Keratinocyte (primary cell): ENCODE data around the gene POLR2L. TPM values are rescaled to one million over a fixed set of nuclear protein-coding genes. Genes with fewer than 3 reads are reported as not detected.

Source experiments
- DNase-seq: peaks from one replicate; pipeline ENCODE4 v3.0.0-alpha.2; 2011; ENCODE audit warnings: low read depth, missing footprints, low spot score
- FAIRE-seq: peaks from 2 replicates; lab custom pipeline; 2011; peaks lifted over from hg19 to GRCh38; lab: Jason Lieb, UNC
- H2AFZ ChIP-seq: 2 replicates; pipeline ENCODE4 v1.6.0; 2012; ENCODE audit warnings: low read length, control low read depth, inconsistent platforms; ENCODE audit not compliant: control insufficient read depth
- H3K27ac ChIP-seq: 2 replicates; pipeline ENCODE4 v1.5.1; 2011; ENCODE audit warnings: low read length; ENCODE audit not compliant: control insufficient read depth, insufficient read depth
- H3K27me3 ChIP-seq: 3 replicates; pipeline ENCODE4 v1.6.0; 2011; ENCODE audit warnings: low read length; ENCODE audit not compliant: control insufficient read depth, insufficient read depth; ENCODE audit errors: extremely low read depth
- H3K36me3 ChIP-seq, 2 experiments: 2 replicates in 1 of 2; 3 replicates in 1 of 2; pipeline ENCODE4 v1.5.1; 2011; ENCODE audit warnings: low read length in 2 of 2, mild to moderate bottlenecking in 1 of 2; ENCODE audit not compliant: control insufficient read depth in 2 of 2, insufficient read depth in 2 of 2; ENCODE audit errors: extremely low read depth in 1 of 2
- H3K4me1 ChIP-seq: 3 replicates; pipeline ENCODE4 v1.5.1; 2011; ENCODE audit warnings: low read length; ENCODE audit not compliant: control insufficient read depth, insufficient read depth; ENCODE audit errors: extremely low read depth
- H3K4me2 ChIP-seq: 3 replicates; pipeline ENCODE4 v1.6.0; 2011; ENCODE audit warnings: low read depth, low read length; ENCODE audit not compliant: control insufficient read depth, insufficient read depth; ENCODE audit errors: extremely low read depth
- H3K4me3 ChIP-seq, 3 experiments: fragments of 200-600 bp in 1 of 3; sonication (generic) in 1 of 3; 2 replicates in 2 of 3; 3 replicates in 1 of 3; pipeline ENCODE4 v1.5.1; 2011 to 2016; ENCODE audit warnings: low read length in 3 of 3, mild to moderate bottlenecking in 3 of 3, control low read depth in 2 of 3, inconsistent platforms in 1 of 3, low read depth in 1 of 3, mixed read lengths in 1 of 3, mixed run types in 1 of 3, moderate library complexity in 1 of 3; ENCODE audit not compliant: control insufficient read depth in 2 of 3, insufficient read depth in 2 of 3; ENCODE audit errors: extremely low read depth in 1 of 3
- H3K79me2 ChIP-seq: 2 replicates; pipeline ENCODE4 v1.6.0; 2012; ENCODE audit warnings: low read length; ENCODE audit not compliant: control insufficient read depth, insufficient read depth
- H3K9ac ChIP-seq: 3 replicates; pipeline ENCODE4 v1.6.0; 2011; ENCODE audit warnings: low read length; ENCODE audit not compliant: control insufficient read depth, insufficient read depth; ENCODE audit errors: extremely low read depth
- H3K9me1 ChIP-seq: 3 replicates; pipeline ENCODE4 v1.6.0; 2011; ENCODE audit warnings: low read length; ENCODE audit not compliant: control insufficient read depth, insufficient read depth; ENCODE audit errors: extremely low read depth
- H3K9me3 ChIP-seq: 2 replicates; pipeline ENCODE4 v1.5.1; 2012; ENCODE audit warnings: low read depth, low read length; ENCODE audit not compliant: control insufficient read depth
- H4K20me1 ChIP-seq: 3 replicates; pipeline ENCODE4 v1.6.0; 2011; ENCODE audit warnings: low read length; ENCODE audit not compliant: control insufficient read depth, insufficient read depth; ENCODE audit errors: extremely low read depth
- EZH2 ChIP-seq: IDR thresholded peaks from one replicate; pipeline ENCODE4 v1.6.1; 2012; ENCODE audit warnings: inconsistent platforms, mild to moderate bottlenecking, low read length, moderate library complexity
- dilution Hi-C: fragments of 300-500 bp; cut with MboI; formaldehyde crosslinking; loops from one replicate; pipeline ENCODE4 v1.7.0; 2020; ENCODE audit warnings: low sequenced_read_pairs; ENCODE audit not compliant: extremely low pct_ligation_motif_present
- polyA plus RNA-seq, 5 experiments: library from polyadenylated mRNA; depleted of rRNA in 3 of 5; stranded (reverse) in 3 of 5; stranded (forward) in 1 of 5; unstranded in 1 of 5; fragments of >200 nt; gene quantifications; 1 replicate in 1 of 5; 2 replicates in 3 of 5; 3 replicates in 1 of 5; pipeline versions ENCODE4 v1.2.1 to v1.2.3, GENCODE V29; 2011 to 2012; ENCODE audit warnings: missing spikeins in 2 of 5, low read depth in 1 of 5, low replicate concordance in 1 of 5
- TF ChIP-seq, protein P1 (sequence below), 3 experiments: IDR thresholded peaks in 1 of 3; conservative IDR thresholded peaks in 1 of 3; optimal IDR thresholded peaks in 1 of 3; 2 replicates in 2 of 3; 3 replicates in 1 of 3; pipeline versions ENCODE3 to v1.5.1; 2011; ENCODE audit warnings: low read length in 3 of 3, mild to moderate bottlenecking in 3 of 3, moderate library complexity in 2 of 3, control low read depth in 1 of 3, inconsistent platforms in 1 of 3; ENCODE audit not compliant: insufficient read depth in 2 of 3; ENCODE audit errors: extremely low read depth in 1 of 3

Gene POLR2L
- polyA plus RNA-seq, 1 donor (not counting 4 experiments of a cell fraction or from before 2014, with no cell fraction given) = 145 TPM

DNA sequence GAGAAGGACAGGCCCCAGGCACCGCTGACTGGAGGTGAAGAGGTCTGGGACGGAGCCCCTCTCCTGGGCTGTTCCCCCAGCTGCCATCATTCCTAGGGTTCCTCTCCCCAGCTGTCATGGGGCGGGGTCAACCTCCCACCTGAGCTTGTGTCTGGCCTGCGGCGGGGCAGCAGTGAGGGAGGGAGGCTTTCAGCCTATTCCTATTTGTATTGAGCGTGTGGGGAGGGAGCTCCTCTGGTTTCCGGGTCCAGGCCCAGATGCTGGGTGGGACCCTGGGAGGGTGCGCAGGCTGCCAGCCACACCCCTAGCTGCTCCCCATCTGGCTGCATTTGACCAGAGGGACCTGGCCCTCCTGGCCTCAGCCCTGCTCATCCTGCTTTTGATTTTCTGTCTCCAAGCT, 14.1 kb upstream of the POLR2L start:
- no peak overlapping the region for H2AFZ ChIP-seq
- peaks cover 10% of the 10 kb centered on the region for H4K20me1 ChIP-seq
- dilution Hi-C loops = no loop called here
- no peak overlapping the region for H3K4me2 ChIP-seq
- H3K4me3 ChIP-seq = no peak overlapping the region
- no peaks in the 10 kb centered on the region for H3K27me3 ChIP-seq
- H3K79me2 ChIP-seq = no peaks in the 10 kb centered on the region
- DNase-seq = no peak
- peaks cover 4% of the 10 kb centered on the region for H3K4me1 ChIP-seq
- H3K9me1 ChIP-seq = no peaks in the 10 kb centered on the region
- peaks cover 3 to 8% of the 10 kb centered on the region in 2 experiments for H3K36me3 ChIP-seq
- H3K9me3 ChIP-seq = no peaks in the 10 kb centered on the region
- no peak overlapping the region for H3K27ac ChIP-seq
- no peak for FAIRE-seq
- TF ChIP-seq EZH2 = no peak
- TF ChIP-seq, protein P1, sequence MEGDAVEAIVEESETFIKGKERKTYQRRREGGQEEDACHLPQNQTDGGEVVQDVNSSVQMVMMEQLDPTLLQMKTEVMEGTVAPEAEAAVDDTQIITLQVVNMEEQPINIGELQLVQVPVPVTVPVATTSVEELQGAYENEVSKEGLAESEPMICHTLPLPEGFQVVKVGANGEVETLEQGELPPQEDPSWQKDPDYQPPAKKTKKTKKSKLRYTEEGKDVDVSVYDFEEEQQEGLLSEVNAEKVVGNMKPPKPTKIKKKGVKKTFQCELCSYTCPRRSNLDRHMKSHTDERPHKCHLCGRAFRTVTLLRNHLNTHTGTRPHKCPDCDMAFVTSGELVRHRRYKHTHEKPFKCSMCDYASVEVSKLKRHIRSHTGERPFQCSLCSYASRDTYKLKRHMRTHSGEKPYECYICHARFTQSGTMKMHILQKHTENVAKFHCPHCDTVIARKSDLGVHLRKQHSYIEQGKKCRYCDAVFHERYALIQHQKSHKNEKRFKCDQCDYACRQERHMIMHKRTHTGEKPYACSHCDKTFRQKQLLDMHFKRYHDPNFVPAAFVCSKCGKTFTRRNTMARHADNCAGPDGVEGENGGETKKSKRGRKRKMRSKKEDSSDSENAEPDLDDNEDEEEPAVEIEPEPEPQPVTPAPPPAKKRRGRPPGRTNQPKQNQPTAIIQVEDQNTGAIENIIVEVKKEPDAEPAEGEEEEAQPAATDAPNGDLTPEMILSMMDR (optimal IDR thresholded peaks at IDR 0.05 in 1 of 3, IDR thresholded peaks at IDR 0.05 in 1 of 3, conservative IDR thresholded peaks at IDR 0.05 in 1 of 3; ENCODE audit: extremely low read depth in 1 of 3, insufficient read depth in 2 of 3, low read length in 3 of 3) = no peak
- H3K9ac ChIP-seq = no peak overlapping the region

DNA sequence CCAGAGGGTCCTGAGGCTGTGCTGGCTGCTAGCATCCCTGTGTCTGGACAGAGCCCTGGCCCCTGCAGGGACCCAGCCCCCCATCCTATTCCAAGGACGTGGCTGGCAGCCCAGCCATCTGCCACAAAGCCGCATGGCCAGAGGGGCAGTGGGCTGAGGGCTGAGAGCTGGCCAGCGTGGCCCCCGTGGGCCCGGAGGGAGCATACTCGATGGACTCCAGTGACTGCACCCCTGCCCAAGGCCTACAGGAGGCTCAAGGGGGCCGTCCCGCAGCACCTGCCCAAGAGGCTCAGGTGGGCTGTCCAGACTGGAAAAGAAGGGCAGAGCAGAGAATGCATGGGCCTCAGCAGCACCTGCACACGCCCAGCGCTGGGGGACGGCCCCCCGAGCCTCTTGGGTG, 13.5 kb upstream of the POLR2L start:
- no peak overlapping the region for H3K4me3 ChIP-seq

More for the DNA sequence above, 13.5 kb upstream of the POLR2L start:
- dilution Hi-C loops = no loop called here
- H3K9me3 ChIP-seq = no peaks in the 10 kb centered on the region
- H3K9me1 ChIP-seq = no peaks in the 10 kb centered on the region
- H3K79me2 ChIP-seq = no peaks in the 10 kb centered on the region
- H4K20me1 ChIP-seq = peaks cover 11% of the 10 kb centered on the region
- H3K4me1 ChIP-seq = peaks cover 4% of the 10 kb centered on the region
- TF ChIP-seq EZH2 = no peak
- TF ChIP-seq, protein P1 (optimal IDR thresholded peaks at IDR 0.05 in 1 of 3, IDR thresholded peaks at IDR 0.05 in 1 of 3, conservative IDR thresholded peaks at IDR 0.05 in 1 of 3; ENCODE audit: extremely low read depth in 1 of 3, insufficient read depth in 2 of 3, low read length in 3 of 3) = no peak
- H3K27me3 ChIP-seq = no peaks in the 10 kb centered on the region
- no peak for DNase-seq
- FAIRE-seq = no peak
- no peak overlapping the region for H3K4me2 ChIP-seq
- no peak overlapping the region for H3K27ac ChIP-seq
- H2AFZ ChIP-seq = no peak overlapping the region
- no peak overlapping the region for H3K9ac ChIP-seq
- peaks cover 6 to 8% of the 10 kb centered on the region in 2 experiments for H3K36me3 ChIP-seq
